Measurements from ENCODE around the gene WWOX. TPM values are rescaled to one million over a fixed set of nuclear protein-coding genes. Genes with fewer than 3 reads are reported as not detected.

The WWOX gene
- total and polyA plus RNA-seq, 2 of the 13 experiments (the other 11 are each of a cell fraction or from before 2014, with no cell fraction given), result 9.1 to 37.4 TPM

DNA sequence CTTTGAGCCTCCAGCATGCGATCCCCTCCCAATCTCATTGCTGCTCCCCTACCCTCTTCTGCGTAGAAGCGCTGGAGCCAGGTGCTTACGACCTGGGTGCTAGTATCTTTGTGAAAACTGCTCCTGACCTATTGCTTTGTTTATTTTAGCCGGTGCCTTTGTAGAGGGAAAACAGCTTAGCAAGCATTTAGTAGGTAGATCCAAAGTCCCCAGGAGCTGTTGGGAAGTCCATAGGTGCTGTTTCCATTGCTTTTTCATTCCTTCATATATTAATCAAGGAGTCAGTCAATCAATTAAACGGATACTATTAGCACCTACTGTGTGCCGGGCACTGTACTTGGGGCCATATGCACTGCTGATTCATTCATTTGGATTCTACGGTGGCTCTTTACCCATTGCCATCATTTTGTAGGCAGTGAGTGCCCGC lies 497.6 kb downstream of the WWOX start (continued):
- TF ChIP-seq, protein P1, sequence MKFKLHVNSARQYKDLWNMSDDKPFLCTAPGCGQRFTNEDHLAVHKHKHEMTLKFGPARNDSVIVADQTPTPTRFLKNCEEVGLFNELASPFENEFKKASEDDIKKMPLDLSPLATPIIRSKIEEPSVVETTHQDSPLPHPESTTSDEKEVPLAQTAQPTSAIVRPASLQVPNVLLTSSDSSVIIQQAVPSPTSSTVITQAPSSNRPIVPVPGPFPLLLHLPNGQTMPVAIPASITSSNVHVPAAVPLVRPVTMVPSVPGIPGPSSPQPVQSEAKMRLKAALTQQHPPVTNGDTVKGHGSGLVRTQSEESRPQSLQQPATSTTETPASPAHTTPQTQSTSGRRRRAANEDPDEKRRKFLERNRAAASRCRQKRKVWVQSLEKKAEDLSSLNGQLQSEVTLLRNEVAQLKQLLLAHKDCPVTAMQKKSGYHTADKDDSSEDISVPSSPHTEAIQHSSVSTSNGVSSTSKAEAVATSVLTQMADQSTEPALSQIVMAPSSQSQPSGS (CRISPR knock-in tag; IDR thresholded peaks at IDR 0.05), result peak; percentile 40; the same call in 1 of the 2 replicates
- TF ChIP-seq BRD4 (CRISPR knock-in tag; IDR thresholded peaks at IDR 0.05) (no peak), ZNF317 (CRISPR knock-in tag; IDR thresholded peaks at IDR 0.05) (0 out of 2 replicates have a peak, but pooled peaks have one; percentile 16), ZNF556 (CRISPR knock-in tag; IDR thresholded peaks at IDR 0.05; ENCODE audit: borderline replicate concordance) (peak; percentile 83), FOSL2 (CRISPR knock-in tag; IDR thresholded peaks at IDR 0.05) (no peak), CCAR2 (optimal IDR thresholded peaks at IDR 0.05; ENCODE audit: low read depth, low read length) (no peak), ZNF569 (CRISPR knock-in tag; IDR thresholded peaks at IDR 0.05; ENCODE audit: borderline replicate concordance) (no peak), ZSCAN22 (CRISPR knock-in tag; IDR thresholded peaks at IDR 0.05) (no peak), TCF7L2 (IDR thresholded peaks at IDR 0.05; ENCODE audit: low read depth, low read length) (peak; percentile 96), NFATC3 (CRISPR knock-in tag; IDR thresholded peaks at IDR 0.05) (no peak), SMYD3 (CRISPR knock-in tag; IDR thresholded peaks at IDR 0.05) (no peak), ZNF674 (CRISPR knock-in tag; IDR thresholded peaks at IDR 0.05; ENCODE audit: low read depth) (no peak), HNRNPLL (IDR thresholded peaks at IDR 0.05; ENCODE audit: low read depth, low read length, poor library complexity, severe bottlenecking) (no peak), HOXA3 (CRISPR knock-in tag; IDR thresholded peaks at IDR 0.05) (peak; percentile 11; the same call in 1 of the 2 replicates), RFXAP (CRISPR knock-in tag; IDR thresholded peaks at IDR 0.05; ENCODE audit: borderline replicate concordance) (0 out of 2 replicates have a peak, but pooled peaks have one; percentile 13), ATF1 (CRISPR knock-in tag; IDR thresholded peaks at IDR 0.05) (peak; percentile 52), MEF2D (CRISPR knock-in tag; IDR thresholded peaks at IDR 0.05) (no peak), TGIF2 (CRISPR knock-in tag; IDR thresholded peaks at IDR 0.05) (no peak)
- TF ChIP-seq, protein P2, sequence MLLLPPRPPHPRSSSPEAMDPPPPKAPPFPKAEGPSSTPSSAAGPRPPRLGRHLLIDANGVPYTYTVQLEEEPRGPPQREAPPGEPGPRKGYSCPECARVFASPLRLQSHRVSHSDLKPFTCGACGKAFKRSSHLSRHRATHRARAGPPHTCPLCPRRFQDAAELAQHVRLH (CRISPR knock-in tag; IDR thresholded peaks at IDR 0.05; ENCODE audit: borderline replicate concordance, low read depth), result 0 out of 2 replicates have a peak, but pooled peaks have one; percentile 18
- TF ChIP-seq, protein P3, sequence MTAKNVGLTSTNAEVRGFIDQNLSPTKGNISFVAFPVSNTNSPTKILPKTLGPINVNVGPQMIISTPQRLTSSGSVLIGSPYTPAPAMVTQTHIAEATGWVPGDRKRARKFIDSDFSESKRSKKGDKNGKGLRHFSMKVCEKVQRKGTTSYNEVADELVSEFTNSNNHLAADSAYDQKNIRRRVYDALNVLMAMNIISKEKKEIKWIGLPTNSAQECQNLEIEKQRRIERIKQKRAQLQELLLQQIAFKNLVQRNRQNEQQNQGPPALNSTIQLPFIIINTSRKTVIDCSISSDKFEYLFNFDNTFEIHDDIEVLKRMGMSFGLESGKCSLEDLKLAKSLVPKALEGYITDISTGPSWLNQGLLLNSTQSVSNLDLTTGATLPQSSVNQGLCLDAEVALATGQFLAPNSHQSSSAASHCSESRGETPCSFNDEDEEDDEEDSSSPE (CRISPR knock-in tag; IDR thresholded peaks at IDR 0.05), result no peak
- TF ChIP-seq, protein P4, sequence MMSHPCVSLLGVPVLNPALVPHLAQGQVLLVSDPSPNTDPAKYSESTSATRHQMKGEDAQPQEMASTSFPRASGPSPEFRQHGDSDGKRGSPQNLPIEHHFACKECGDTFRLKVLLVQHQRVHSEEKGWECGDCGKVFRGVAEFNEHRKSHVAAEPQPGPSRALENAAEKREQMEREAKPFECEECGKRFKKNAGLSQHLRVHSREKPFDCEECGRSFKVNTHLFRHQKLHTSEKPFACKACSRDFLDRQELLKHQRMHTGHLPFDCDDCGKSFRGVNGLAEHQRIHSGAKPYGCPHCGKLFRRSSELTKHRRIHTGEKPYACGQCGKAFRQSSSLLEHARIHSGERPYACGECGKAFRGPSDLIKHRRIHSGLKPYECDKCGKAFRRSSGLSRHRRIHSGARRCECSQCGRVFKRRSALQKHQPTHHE (CRISPR knock-in tag; IDR thresholded peaks at IDR 0.05; ENCODE audit: borderline replicate concordance), result no peak
- TF ChIP-seq, protein P5, sequence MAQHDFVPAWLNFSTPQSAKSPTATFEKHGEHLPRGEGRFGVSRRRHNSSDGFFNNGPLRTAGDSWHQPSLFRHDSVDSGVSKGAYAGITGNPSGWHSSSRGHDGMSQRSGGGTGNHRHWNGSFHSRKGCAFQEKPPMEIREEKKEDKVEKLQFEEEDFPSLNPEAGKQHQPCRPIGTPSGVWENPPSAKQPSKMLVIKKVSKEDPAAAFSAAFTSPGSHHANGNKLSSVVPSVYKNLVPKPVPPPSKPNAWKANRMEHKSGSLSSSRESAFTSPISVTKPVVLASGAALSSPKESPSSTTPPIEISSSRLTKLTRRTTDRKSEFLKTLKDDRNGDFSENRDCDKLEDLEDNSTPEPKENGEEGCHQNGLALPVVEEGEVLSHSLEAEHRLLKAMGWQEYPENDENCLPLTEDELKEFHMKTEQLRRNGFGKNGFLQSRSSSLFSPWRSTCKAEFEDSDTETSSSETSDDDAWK (CRISPR knock-in tag; IDR thresholded peaks at IDR 0.05), result no peak
- TF ChIP-seq, protein P6, sequence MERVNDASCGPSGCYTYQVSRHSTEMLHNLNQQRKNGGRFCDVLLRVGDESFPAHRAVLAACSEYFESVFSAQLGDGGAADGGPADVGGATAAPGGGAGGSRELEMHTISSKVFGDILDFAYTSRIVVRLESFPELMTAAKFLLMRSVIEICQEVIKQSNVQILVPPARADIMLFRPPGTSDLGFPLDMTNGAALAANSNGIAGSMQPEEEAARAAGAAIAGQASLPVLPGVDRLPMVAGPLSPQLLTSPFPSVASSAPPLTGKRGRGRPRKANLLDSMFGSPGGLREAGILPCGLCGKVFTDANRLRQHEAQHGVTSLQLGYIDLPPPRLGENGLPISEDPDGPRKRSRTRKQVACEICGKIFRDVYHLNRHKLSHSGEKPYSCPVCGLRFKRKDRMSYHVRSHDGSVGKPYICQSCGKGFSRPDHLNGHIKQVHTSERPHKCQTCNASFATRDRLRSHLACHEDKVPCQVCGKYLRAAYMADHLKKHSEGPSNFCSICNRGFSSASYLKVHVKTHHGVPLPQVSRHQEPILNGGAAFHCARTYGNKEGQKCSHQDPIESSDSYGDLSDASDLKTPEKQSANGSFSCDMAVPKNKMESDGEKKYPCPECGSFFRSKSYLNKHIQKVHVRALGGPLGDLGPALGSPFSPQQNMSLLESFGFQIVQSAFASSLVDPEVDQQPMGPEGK (CRISPR knock-in tag; IDR thresholded peaks at IDR 0.05), result 0 out of 2 replicates have a peak, but pooled peaks have one; percentile 23
